Mammary epithelial cell (primary cell): ENCODE data around the gene THOC3.
"Not testable (repeated sequence)": the region's sequence is repeated elsewhere in the genome, so short reads cannot be mapped to it uniquely, and the experiment has no call there.

Experiments used
- CTCF ChIP-seq, 2 donors: IDR thresholded peaks in 1 of 2; conservative IDR thresholded peaks in 1 of 2; 2 replicates each; pipeline ENCODE4 v1.5.1; 2011 to 2012; ENCODE audit warnings: inconsistent platforms in 2 of 2, low read length in 2 of 2, mild to moderate bottlenecking in 2 of 2, control low read depth in 1 of 2, low read depth in 1 of 2; ENCODE audit not compliant: insufficient read depth in 1 of 2; ENCODE audit errors: extremely low read depth in 1 of 2
- EZH2 ChIP-seq: IDR thresholded peaks from 2 replicates; pipeline ENCODE4 v1.6.1; 2012; ENCODE audit warnings: low read length, inconsistent platforms, borderline replicate concordance

GRCh38 chr5:176017324-176017723 lies 49.2 kb upstream of the THOC3 start:
- TF ChIP-seq CTCF (conservative IDR thresholded peaks at IDR 0.05 in 1 of 2, IDR thresholded peaks at IDR 0.05 in 1 of 2; ENCODE audit: extremely low read depth in 1 of 2, insufficient read depth in 1 of 2, low read depth in 1 of 2, low read length in 2 of 2); EZH2: not testable (repeated sequence)
